Sigmoid colon (tissue), 7 donors: Measurements from ENCODE around the gene COL25A1. TPM values are rescaled to one million over a fixed set of nuclear protein-coding genes. Genes with fewer than 3 reads are reported as not detected.

Experiments used
- DNase-seq: peaks from one replicate; pipeline ENCODE4 v3.0.0-alpha.2; 2019
- H3K27ac ChIP-seq, 4 donors: fragments of 200-600 bp; sonication (generic); one replicate each; pipeline ENCODE4 v1.5.1; 2016 to 2019; ENCODE audit warnings: mild to moderate bottlenecking in 1 of 4
- H3K27me3 ChIP-seq, 3 donors: fragments of 200-600 bp; sonication (generic); one replicate each; pipeline ENCODE4 v1.5.1; 2019; ENCODE audit warnings: mild to moderate bottlenecking in 1 of 3
- H3K36me3 ChIP-seq, 4 donors: fragments of 200-600 bp; sonication (generic); one replicate each; pipeline ENCODE4 v1.5.1; 2016 to 2019
- H3K4me1 ChIP-seq, 4 donors: fragments of 200-600 bp; sonication (generic); one replicate each; pipeline ENCODE4 v1.5.1; 2017 to 2019
- H3K4me3 ChIP-seq, 4 donors: fragments of 200-600 bp; sonication (generic); one replicate each; pipeline ENCODE4 v1.5.1; 2017 to 2019; ENCODE audit warnings: mild to moderate bottlenecking in 2 of 4, moderate library complexity in 1 of 4
- H3K9me3 ChIP-seq, 4 donors: fragments of 200-600 bp in 3 of 4; sonication (generic) in 3 of 4; one replicate each; pipeline versions ENCODE4 v1.5.1 to v1.6.1; 2013 to 2019
- CTCF ChIP-seq, 4 experiments: fragments of 450-650 bp in 3 of 4; fragments of 200-600 bp in 1 of 4; IDR thresholded peaks; one replicate each; pipeline ENCODE4 v1.5.1; 2016 to 2019; ENCODE audit warnings: antibody characterized with exemption in 4 of 4, mild to moderate bottlenecking in 3 of 4, moderate library complexity in 2 of 4
- EP300 ChIP-seq, 4 donors: sonication (generic); formaldehyde crosslinking; IDR thresholded peaks; one replicate each; pipeline ENCODE4 v1.6.1; 2017; ENCODE audit warnings: antibody characterized with exemption in 4 of 4
- POLR2A ChIP-seq, 2 donors: fragments of 450-650 bp; IDR thresholded peaks; one replicate each; pipeline ENCODE4 v1.6.1; 2016; ENCODE audit warnings: antibody characterized with exemption in 2 of 2, mild to moderate bottlenecking in 2 of 2, moderate library complexity in 2 of 2
- POLR2AphosphoS5 ChIP-seq, 4 donors: sonication (generic); formaldehyde crosslinking; IDR thresholded peaks; one replicate each; pipeline ENCODE4 v1.6.1; 2017; ENCODE audit warnings: antibody characterized with exemption in 4 of 4
- WGBS, 2 donors: extraction: QIAGEN DNeasy Blood & Tissue Kit; methylation state at CpG; one replicate each; pipeline ENCODE4 v1.1.7; 2013; 5-methylcytosine and 5-hydroxymethylcytosine counted together
- intact Hi-C: fragments of 100-400 bp; cut with DNase I; formaldehyde crosslinking; loops from one replicate; pipeline ENCODE4 v1.15.1; 2023
- polyA plus RNA-seq, 3 donors: library from polyadenylated mRNA; stranded (reverse); fragments of 200-250 nt; gene quantifications; one replicate each; pipeline ENCODE4 v1.2.3, GENCODE V29; 2013
- total RNA-seq, 4 donors: library from RNA; depleted of rRNA; stranded (reverse); fragments of >200 nt; gene quantifications; one replicate each; pipeline ENCODE4 v1.1.0, GENCODE V29; 2016
- donor health status: healthy with polysubstance abuse.
- donor health status: Bipolar disorder and iron deficiency.
- donor health status: healthy.

COL25A1 gene
- total and polyA plus RNA-seq, 7 donors, result 0.15 to 1.4 (median 0.41) TPM; not detected in 2

- TF ChIP-seq POLR2AphosphoS5 (IDR thresholded peaks at IDR 0.05), result no peak
- no peak for TF ChIP-seq EP300 (IDR thresholded peaks at IDR 0.05)
- TF ChIP-seq POLR2A (IDR thresholded peaks at IDR 0.05), result no peak
- no peak for TF ChIP-seq CTCF (IDR thresholded peaks at IDR 0.05)
- H3K4me3 ChIP-seq, result no peak overlapping the region
- intact Hi-C loops, result no loop called here
- no peaks in the 10 kb centered on the region for H3K27me3 ChIP-seq
- 70 to 76% methylated on average over 9 of the region's 9 CpGs for WGBS, 2 donors
- no peaks in the 10 kb centered on the region for H3K9me3 ChIP-seq
- DNase-seq, result no peak
- peaks cover 0 to 11% (median 1%) of the 10 kb centered on the region in 4 donors for H3K4me1 ChIP-seq
- no peak overlapping the region for H3K27ac ChIP-seq
- no peaks in the 10 kb centered on the region for H3K36me3 ChIP-seq
These were observed 210.6 kb downstream of the COL25A1 start for GRCh38 chr4:109091727-109092409.

DNA sequence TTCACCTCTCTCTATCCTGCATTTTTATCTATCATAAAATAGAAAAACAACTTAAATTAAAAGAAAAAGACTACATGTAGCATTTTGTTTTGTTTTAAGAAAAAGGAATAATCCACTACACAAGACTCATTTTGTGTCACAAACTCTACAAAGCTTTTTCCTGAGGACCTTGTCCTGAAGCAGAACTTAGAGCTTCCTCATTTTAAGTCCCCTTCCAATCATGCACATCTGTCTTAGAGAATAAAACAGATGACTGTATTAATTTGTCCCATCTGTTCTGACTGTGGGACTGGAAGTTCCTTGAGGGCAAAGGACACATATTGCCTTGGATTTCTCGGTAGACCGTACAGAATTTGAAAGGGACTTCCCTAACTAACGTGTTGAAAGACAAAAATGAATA, 218.5 kb downstream of the COL25A1 start:
- no peak for TF ChIP-seq EP300 (IDR thresholded peaks at IDR 0.05)
- TF ChIP-seq POLR2AphosphoS5 (IDR thresholded peaks at IDR 0.05), result no peak
- TF ChIP-seq CTCF (IDR thresholded peaks at IDR 0.05), result no peak
- TF ChIP-seq POLR2A (IDR thresholded peaks at IDR 0.05), result no peak
- intact Hi-C loops, result no loop called here
- 83 to 91% methylated on average over 3 of the region's 3 CpGs for WGBS, 2 donors
- Histone ChIP-seq H3K27ac (no peak overlapping the region), H3K9me3 (no peaks in the 10 kb centered on the region), H3K27me3 (no peaks in the 10 kb centered on the region), H3K36me3 (no peaks in the 10 kb centered on the region), H3K4me3 (no peak overlapping the region), H3K4me1 (peaks cover 0 to 9% (median 3%) of the 10 kb centered on the region in 4 donors)
- DNase-seq, result no peak

DNA sequence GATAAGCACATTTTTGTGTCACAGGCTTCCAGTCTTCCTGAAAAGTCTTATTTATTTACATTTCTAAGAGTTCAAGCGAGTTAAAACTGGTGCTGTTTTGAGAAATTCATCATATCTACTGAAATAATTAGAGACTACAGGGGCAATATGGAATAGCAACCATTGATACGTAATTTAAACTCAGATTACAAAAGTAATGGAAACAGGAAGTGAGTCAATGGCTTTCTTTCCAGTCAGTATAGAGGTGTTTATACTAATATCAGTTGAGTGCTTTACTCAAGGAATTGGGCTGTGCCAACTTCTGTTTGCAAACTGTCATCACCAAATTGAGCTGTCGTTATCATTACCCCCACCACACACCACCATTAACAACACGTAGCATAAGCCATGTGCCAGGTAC, 222.7 kb downstream of the COL25A1 start:
- H3K4me3 ChIP-seq, result no peak overlapping the region
- H3K27me3 ChIP-seq, result no peaks in the 10 kb centered on the region
- 52 to 67% methylated on average over 4 of the region's 4 CpGs for WGBS, 2 donors
- H3K27ac ChIP-seq, result no peak overlapping the region
- TF ChIP-seq POLR2AphosphoS5 (IDR thresholded peaks at IDR 0.05) (no peak), EP300 (IDR thresholded peaks at IDR 0.05) (no peak), POLR2A (IDR thresholded peaks at IDR 0.05) (no peak), CTCF (IDR thresholded peaks at IDR 0.05) (no peak)
- intact Hi-C loops, result no loop called here
- peaks cover 0 to 12% (median 4%) of the 10 kb centered on the region in 4 donors for H3K4me1 ChIP-seq
- H3K9me3 ChIP-seq, result no peaks in the 10 kb centered on the region
- no peaks in the 10 kb centered on the region for H3K36me3 ChIP-seq
- no peak for DNase-seq

DNA sequence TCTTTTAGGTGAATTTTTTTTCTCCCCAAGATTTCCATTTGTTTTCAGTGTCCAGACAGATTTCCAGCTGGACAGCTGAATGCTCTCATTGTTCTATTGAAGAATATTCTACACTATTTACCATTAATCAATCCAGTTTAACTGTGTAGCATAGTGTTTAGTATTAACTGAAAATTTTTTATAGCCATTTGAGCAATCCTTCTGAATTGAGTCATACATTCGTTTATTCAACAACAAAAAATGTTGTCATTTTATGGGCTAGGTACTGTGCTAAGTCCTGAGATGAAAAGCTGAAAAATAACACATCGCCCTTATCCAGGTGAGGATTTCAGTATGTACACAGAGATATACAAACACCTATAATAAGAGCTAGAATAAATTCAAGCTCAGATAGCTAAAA, 223.3 kb downstream of the COL25A1 start:
- 14 to 54% methylated on average over 2 of the region's 2 CpGs for WGBS, 2 donors
- Histone ChIP-seq H3K27ac (no peak overlapping the region), H3K4me3 (no peak overlapping the region), H3K9me3 (no peaks in the 10 kb centered on the region), H3K27me3 (no peaks in the 10 kb centered on the region), H3K4me1 (peaks cover 0 to 12% (median 4%) of the 10 kb centered on the region in 4 donors), H3K36me3 (no peaks in the 10 kb centered on the region)
- TF ChIP-seq POLR2AphosphoS5 (IDR thresholded peaks at IDR 0.05), result no peak
- TF ChIP-seq POLR2A (IDR thresholded peaks at IDR 0.05), result no peak
- no peak for TF ChIP-seq EP300 (IDR thresholded peaks at IDR 0.05)
- TF ChIP-seq CTCF (IDR thresholded peaks at IDR 0.05), result no peak
- DNase-seq, result no peak
- intact Hi-C loops, result no loop called here

DNA sequence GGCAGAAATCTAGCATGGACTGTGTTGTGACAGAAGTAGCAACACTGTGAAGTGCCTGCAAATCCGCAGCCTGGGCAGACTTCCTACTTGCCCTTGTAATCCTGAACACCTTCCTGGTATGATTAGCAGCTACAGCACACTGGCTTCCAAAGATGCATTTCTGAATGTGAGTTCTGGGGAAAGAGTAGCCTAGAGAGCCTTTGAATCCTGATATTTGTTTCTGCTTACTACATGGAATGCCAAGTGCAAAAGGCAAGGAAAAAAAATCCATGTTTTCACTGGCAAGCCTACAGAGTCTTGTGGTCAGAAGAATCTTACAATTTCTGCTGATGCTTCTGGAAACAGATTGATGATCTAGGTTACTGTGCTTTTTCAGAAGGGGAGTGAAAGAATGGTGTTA, 223.7 kb downstream of the COL25A1 start:
- no peaks in the 10 kb centered on the region for H3K36me3 ChIP-seq
- WGBS, 2 donors, result 62 to 78% methylated on average over 1 of the region's 1 CpG
- no peak overlapping the region for H3K4me3 ChIP-seq
- intact Hi-C loops, result no loop called here
- TF ChIP-seq POLR2AphosphoS5 (IDR thresholded peaks at IDR 0.05) (no peak), CTCF (IDR thresholded peaks at IDR 0.05) (no peak), POLR2A (IDR thresholded peaks at IDR 0.05) (no peak), EP300 (IDR thresholded peaks at IDR 0.05) (no peak)
- no peaks in the 10 kb centered on the region for H3K9me3 ChIP-seq
- H3K27ac ChIP-seq, result no peak overlapping the region
- no peak for DNase-seq
- peaks cover 0 to 12% (median 4%) of the 10 kb centered on the region in 4 donors for H3K4me1 ChIP-seq
- no peaks in the 10 kb centered on the region for H3K27me3 ChIP-seq
